Sigmoid colon (tissue), 4 donors: ENCODE results near the gene SEMA3F.

Experiments used
- CTCF ChIP-seq, 4 experiments: fragments of 450-650 bp in 3 of 4; fragments of 200-600 bp in 1 of 4; IDR thresholded peaks; one replicate each; pipeline ENCODE4 v1.5.1; 2016 to 2019; ENCODE audit warnings: antibody characterized with exemption in 4 of 4, mild to moderate bottlenecking in 3 of 4, moderate library complexity in 2 of 4
- POLR2A ChIP-seq, 2 donors: fragments of 450-650 bp; IDR thresholded peaks; one replicate each; pipeline ENCODE4 v1.6.1; 2016; ENCODE audit warnings: antibody characterized with exemption in 2 of 2, mild to moderate bottlenecking in 2 of 2, moderate library complexity in 2 of 2
- POLR2AphosphoS5 ChIP-seq, 4 donors: sonication (generic); formaldehyde crosslinking; IDR thresholded peaks; one replicate each; pipeline ENCODE4 v1.6.1; 2017; ENCODE audit warnings: antibody characterized with exemption in 4 of 4

GRCh38 chr3:50186096-50186495 lies 31.0 kb downstream of the SEMA3F start:
- TF ChIP-seq POLR2A (IDR thresholded peaks at IDR 0.05) (no peak), CTCF (IDR thresholded peaks at IDR 0.05) (no peak), POLR2AphosphoS5 (IDR thresholded peaks at IDR 0.05) (no peak)
